ENCODE results near the gene AP4E1.
"Not testable (repeated sequence)": the region's sequence is repeated elsewhere in the genome, so short reads cannot be mapped to it uniquely, and the experiment has no call there.

The AP4E1 gene

DNA sequence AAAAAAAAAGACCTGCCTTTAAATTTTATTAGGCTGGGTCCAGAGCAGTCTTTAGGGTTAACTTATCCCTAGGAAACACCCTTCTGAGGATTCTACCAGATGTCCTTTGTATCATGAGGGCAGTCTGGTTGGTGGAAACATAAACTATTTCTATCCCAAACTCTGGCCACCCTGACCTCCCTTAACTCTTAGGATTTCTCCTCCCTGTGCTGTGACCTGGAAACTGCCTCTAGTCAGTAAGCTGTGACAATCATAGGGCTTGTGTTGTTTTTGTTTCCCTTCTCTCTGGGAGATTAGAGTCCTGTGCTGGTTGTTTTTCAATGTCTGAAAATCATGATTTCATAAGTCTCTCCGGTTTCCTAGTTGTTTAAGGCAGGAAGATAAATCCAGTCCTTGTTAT lies 108.1 kb downstream of the AP4E1 start:
- in situ Hi-C loops (cut with MboI; ENCODE audit: low sequenced_read_pairs) = no loop called here

DNA sequence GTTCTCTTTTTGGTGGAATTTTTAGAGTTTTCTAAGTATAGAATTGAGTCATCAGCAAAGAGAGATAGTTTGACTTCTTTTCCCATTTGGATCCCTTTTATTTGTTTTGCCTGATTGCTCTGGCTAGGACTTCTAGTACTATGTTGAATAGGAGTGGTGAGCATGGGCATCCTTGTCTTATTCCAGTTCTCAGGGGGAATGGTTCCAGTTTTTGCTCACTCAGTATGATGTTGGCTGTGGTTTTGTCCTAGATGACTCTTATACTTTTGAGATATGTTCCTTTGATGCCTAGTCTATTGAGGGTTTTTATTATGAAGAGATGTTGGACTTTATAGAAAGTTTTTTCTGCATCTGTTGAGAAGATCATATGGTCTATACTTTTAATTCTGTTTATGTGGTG lies 113.7 kb downstream of the AP4E1 start:
- in situ Hi-C loops (cut with MboI; ENCODE audit: low sequenced_read_pairs) = no loop called here

DNA sequence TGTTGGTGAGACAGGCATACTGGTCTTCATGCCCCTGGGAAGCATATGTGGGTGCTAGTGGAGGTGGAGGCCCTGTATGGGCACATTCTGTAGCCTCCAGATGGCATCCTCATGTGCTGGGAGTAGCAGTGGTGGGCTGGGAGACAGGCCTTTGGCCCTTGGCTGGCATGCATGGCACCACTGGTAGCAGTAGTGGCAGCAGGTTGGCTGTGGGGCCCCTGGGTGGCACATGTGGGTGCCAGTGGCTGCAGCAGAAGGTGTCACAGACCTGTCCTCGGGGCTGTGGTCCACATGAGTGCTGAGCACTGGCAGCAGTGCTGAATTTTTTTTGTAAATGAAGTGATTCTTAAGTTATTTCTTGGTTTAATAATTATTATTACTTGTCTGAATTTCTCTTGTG lies 115.0 kb downstream of the AP4E1 start:
- in situ Hi-C loops (cut with MboI; ENCODE audit: low sequenced_read_pairs) = no loop called here

DNA sequence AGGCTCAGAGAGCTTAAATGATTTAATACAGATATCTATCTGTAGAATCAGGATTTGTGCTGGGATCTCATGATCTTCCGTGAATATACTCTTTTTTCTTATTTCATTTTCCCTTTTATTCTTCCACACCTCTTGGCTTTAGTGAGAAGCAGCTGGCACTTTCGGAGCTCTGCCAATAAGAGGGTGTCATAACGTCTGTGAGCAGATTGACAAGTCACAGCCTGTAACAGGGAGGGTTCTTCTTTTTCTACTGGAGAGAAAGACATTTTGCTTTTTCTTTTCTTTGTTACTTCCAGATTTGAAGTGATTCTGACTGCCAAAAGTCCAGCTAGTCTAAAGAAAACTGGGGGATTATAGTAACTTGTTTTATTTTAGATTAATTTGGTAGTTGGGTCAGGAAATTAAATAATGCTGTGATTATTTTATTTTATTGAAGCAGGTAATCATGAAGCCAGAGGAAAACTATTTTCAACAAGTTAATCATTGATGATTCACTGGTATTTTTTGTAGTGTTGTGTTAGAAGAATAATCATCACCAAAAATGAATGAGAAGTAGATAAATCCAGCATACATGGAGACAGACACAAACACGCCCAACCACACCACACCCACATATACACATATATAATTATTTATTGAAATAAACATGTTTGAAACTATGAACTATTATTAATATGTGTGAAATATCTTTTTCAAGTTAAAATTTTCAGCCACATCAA lies 116.4 kb downstream of the AP4E1 start:
- in situ Hi-C loops (cut with MboI; ENCODE audit: low sequenced_read_pairs) = no loop called here

DNA sequence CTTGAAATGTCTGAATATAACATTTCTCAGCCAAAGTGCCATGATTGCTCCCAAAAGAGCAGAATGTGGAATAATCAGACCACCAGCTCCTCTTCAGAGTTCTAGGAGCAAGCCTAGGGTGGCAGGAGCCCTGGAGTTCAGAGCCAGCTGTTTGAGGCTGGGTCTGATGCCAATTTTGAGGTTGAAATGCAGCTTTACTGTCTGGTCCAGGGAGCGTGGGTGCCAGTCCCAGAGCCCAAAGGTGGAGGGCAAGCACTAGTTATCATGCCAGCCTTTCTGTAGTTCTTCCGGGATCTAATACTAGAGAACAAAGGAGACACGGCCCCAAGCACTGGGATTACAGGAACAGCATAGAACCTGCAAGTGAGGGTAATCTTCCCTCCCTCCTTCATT lies 117.0 kb downstream of the AP4E1 start:
- in situ Hi-C loops (cut with MboI; ENCODE audit: low sequenced_read_pairs) = no loop called here

DNA sequence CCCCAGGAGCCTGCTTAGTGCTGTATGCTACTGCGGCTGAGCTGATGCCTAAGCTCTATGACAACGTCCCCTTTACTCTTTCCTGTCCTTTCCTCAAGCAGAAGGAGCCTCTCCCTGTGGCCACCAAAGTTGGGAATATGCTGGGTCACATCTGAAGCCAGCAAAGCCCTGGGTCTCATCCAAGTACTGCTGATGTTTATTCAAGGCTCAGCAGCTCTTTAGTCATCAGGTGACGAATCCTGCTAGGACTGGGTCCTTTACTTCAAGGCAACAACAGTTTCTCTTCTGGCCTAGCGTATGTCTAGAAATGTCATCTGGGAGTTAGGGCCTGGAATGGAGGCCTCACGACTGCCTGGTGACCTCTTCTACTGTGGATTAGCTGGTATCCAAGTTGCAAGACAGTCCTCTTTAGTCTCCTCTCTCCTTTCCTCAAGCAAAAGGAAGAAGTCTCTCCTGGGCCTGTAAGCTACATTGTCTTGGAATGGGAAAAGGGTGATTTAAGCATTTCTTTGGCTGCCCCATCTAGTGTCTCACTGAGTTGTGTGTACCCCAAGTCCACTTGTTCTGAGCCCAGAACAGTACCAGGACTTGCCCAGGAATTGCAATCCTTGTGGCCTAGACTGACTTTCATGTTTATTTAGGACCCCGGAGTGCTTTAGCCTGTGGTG lies 122.3 kb downstream of the AP4E1 start:
- in situ Hi-C loops (cut with MboI; ENCODE audit: low sequenced_read_pairs) = no loop called here

DNA sequence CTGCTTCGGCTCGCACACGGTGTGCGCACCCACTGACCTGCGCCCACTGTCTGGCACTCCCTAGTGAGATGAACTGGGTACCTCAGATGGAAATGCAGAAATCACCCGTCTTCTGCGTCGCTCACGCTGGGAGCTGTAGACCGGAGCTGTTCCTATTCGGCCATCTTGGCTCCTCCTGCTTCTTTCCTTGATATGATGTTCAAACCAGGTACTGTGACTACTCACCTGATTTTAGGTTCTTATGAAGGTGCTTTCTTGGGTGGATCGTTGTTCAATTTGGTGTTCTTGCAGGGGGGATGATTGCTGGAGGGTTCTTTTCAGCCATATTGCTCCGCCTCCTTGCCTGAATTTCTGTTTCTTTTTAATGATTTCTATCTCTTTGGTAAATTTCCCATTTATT lies 129.0 kb downstream of the AP4E1 start:
- in situ Hi-C loops (cut with MboI; ENCODE audit: low sequenced_read_pairs) = not testable (repeated sequence)

DNA sequence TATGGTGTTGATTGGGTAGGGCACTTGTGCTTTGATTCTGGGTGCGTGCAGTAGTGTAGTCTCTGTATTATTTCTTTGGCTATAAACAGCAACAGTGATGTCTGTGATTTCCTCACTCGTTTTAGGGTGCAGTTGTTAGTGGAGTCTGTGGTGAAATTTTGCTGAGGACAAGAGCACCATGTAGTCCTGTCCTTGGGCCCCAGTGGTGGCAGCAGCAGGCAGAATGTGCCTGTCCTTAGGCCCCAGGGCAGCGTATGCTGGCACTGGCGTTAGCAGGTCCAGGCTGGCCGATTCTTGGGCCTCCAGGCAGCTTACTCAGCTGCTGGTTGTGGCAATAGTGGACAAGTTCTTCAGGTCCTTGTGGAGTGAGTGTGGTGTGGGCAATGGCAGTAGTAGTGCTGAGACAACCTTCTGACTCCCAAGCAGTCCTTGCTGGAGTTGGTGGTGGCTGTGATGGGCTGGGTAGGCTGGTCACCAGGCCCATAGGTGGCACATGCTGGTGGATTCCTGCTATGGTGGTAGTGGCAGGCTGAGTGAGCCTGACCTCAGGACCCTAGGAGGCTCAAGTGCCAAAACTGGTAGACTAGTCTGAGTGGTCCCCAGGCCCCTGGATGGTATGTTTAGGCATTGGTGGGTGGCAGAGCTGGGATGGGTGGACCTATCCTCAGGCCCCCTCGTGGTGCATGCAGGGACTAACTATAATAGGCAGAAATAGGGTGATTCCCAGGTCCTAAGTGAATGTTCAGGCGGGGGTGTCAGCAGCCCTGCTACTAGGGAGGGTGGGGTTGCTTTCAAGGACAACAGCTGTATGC lies 129.9 kb downstream of the AP4E1 start:
- in situ Hi-C loops (cut with MboI; ENCODE audit: low sequenced_read_pairs) = no loop called here

DNA sequence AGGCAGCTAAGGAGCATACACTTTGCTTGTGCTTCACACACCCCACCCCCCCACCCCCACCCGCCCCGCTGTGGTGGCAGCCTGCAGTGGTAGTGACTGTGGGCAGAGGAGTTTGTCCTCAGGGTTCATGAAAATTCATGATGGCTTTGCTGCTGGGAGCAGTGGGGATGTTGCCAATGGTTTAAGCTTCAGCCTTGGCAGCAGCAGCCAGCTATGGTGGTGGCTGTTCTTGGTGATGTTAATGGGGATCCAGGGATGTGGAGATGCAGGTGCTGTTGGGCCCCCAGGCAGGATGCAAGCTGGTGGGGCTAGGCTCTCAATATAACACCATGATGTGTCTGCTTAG lies 130.5 kb downstream of the AP4E1 start:
- in situ Hi-C loops (cut with MboI; ENCODE audit: low sequenced_read_pairs) = no loop called here

DNA sequence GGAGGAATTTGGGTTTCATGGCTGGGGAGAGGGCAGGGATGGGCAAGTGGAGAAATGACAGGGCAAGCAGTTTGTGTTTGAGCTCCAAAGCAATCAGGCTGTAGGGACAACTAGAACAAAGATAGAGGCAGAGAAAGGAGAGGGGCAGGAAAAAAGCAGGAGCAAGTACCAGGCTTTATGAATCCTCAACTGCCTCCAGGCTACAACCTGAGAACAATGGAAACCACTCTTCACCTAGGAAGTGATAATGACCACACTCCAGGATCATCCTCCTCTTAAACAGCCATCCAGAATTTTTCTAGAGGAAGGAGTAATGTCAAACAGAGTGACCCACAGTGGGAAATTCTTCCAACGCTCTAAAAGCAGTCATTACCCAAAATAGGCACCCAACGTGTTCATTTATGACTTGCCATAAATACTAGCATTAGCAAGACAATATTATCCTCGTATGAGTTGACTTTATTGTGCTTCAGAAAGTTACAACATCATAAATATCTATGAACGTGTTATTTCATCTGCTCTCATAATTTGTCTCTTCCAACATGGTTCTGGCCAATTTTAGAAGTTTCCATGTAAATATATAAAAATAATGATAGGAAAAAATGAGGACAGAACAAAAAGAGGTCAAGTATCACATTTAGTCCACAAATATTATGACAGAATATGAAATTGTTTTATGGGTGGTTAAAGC lies 135.7 kb downstream of the AP4E1 start:
- in situ Hi-C loops (cut with MboI; ENCODE audit: low sequenced_read_pairs) = no loop called here

DNA sequence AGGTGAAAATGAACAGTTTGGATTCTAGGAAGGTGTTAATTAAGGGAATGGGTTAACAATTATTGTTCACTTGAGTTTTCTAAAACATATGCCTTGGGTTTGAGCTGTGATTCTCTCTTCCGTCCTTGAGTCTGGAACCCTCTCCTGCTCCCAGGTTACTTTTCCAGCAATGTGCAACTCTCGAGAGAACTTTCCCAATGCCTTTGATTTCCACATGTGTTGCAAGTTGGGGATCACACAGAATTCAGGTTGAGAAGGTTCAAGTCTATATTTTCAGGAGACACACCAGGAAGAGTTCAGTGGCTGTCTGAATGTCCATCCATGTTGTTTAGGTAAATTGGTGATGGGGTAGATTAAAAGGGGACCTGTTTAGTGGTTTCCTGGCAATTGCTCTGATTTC lies 137.5 kb downstream of the AP4E1 start:
- in situ Hi-C loops (cut with MboI; ENCODE audit: low sequenced_read_pairs) = no loop called here

DNA sequence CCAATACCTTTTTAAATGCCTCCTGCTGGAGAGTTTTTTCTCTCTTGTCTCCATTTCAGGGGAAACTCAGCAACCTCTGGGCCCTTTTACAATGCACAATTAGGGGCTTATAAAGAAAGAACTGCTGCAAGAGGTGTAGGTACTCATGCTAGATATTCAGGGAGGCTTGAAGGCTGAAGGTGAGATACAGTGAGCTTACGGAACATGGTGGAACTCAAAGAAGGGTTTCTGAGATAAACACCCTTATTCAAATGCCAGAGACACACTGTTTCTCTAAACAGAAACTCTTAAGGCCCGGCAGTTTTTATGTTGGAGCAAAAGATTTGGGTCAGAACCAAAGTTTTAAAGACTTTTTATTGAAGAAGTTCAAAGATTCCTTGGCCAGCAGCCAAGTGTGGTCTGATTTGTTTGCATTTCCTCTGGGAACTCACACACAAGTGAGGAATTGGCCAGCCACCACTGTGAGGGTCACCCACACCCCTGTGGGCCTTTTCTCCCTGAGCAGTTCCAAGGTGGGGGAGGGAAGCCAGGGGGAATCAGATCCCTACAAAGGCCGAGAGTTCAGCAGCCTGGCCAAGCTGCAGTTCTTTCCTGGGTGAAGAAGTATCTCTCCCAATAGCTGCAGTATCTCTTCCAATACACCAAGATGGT lies 138.4 kb downstream of the AP4E1 start:
- in situ Hi-C loops (cut with MboI; ENCODE audit: low sequenced_read_pairs) = no loop called here

DNA sequence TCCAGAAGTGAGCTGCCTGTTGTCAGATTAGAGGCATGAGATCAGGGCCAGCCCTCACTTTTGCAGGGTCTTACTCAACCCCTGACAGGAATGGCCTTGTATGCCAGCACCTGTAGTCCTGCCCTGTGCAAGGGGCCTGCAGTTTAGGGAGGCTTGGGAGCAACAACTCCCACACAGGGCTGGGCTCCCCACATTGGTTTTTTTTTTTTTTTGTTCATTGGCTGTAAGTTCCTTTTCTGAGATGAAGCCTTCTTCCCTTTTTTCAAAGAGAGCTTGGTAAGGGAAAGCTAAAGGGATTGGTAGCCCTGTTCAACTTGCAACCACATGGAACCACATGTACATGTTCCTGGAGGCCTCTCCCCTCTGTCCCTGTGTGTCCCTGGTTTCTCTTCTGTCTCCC lies 139.8 kb downstream of the AP4E1 start:
- in situ Hi-C loops (cut with MboI; ENCODE audit: low sequenced_read_pairs) = no loop called here

DNA sequence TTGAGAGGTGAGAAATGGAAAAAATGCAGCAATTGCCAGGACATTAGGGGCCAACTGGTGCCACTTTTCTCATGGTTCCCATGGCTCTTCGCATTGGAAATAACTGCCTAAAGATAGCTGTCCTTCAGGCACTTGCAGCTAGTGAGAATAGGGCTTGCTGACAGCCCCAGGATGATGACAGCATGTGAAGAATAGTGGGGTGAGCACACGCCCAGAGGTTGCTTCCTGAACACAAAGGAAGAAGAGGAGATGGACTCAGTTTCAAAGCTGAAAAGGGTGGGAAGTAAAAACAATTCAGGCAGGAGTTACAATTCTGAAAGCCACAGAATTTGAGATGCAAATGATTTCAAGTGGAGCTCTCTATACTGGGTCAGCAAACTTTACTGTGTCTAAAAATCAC lies 140.6 kb downstream of the AP4E1 start:
- in situ Hi-C loops (cut with MboI; ENCODE audit: low sequenced_read_pairs) = no loop called here

DNA sequence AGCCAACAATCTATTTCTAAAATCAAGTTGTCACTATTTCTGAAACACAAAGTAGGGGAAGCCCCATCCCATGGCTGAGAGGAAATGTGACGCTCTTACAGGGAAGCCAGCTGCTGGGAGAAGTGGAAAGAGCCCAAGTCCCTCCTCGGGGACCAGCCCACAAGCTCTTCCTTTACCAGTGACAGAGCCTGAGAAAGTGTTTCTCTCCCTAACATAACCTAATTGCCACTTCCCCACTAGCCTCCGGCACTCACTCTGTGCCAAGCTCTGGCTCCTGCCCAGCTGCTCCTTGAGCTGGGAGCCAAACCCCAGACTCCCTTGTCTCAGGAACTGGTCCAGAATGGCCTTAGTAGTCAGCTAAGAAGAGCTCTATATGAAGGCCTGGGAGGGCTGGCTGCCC lies 143.3 kb downstream of the AP4E1 start:
- in situ Hi-C loops (cut with MboI; ENCODE audit: low sequenced_read_pairs) = no loop called here

DNA sequence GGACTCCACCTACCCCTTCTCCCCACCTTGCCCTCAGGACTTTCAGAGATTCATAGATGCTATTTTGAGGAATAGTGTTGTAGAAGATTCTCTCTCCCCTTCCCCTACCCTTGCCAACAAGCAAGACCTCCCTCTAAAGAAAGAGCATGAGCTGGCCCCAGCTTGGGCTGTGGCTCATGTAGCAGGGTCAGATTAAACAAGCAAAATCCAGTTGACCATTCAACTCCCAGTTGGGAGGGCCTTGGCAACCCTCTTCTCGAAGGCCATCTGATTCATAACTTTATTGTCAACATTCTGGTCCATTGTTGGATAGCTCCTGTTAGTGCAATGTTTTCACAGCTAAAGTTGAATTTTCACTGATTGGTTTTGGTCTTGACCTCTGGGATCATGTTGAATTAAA lies 145.1 kb downstream of the AP4E1 start:
- in situ Hi-C loops (cut with MboI; ENCODE audit: low sequenced_read_pairs) = no loop called here

DNA sequence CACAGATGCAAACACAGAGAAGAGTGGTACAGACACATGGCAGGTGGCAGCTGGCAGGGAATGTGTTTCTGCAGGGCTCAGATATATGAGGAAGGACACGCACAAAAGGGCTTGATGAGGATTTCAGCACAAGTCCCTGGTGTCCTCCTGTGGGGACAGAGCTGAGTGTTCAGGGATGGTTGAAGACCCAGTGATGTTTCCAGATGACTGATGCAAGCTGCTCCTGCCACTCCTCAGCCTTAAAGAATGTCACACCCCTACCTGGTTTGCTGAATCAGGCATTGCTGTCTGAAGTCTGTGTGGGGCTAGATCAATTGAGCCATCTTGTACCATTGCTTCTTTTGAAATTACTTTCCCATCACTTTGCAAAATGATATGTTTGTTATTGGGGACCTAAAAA lies 146.1 kb downstream of the AP4E1 start:
- in situ Hi-C loops (cut with MboI; ENCODE audit: low sequenced_read_pairs) = no loop called here

All from hTERT RPE-1 (cell line).